Prostate gland (tissue), 2 donors: ENCODE results near the gene AOAH. TPM values are rescaled to one million over a fixed set of nuclear protein-coding genes. Genes with fewer than 3 reads are reported as not detected.

Source experiments
- DNase-seq: peaks from one replicate; pipeline ENCODE4 v3.0.0-alpha.2; 2019; ENCODE audit warnings: low spot score
- H3K27ac ChIP-seq, 2 donors: fragments of 200-600 bp; sonication (generic); 2 replicates each; pipeline ENCODE4 v1.5.1; 2017 to 2019
- H3K27me3 ChIP-seq: fragments of 200-600 bp; sonication (generic); replicated peaks from 2 replicates; pipeline ENCODE4 v1.5.1; 2019; ENCODE audit not compliant: insufficient read depth
- H3K36me3 ChIP-seq, 2 donors: fragments of 200-600 bp; sonication (generic); 1 replicate in 1 of 2; 2 replicates in 1 of 2; pipeline versions ENCODE4 v1.5.1 to v1.8.1; 2017 to 2019
- H3K4me1 ChIP-seq: fragments of 200-600 bp; sonication (generic); replicated peaks from 2 replicates; pipeline ENCODE4 v1.5.1; 2019
- H3K4me3 ChIP-seq, 2 donors: fragments of 200-600 bp; sonication (generic); 2 replicates each; pipeline ENCODE4 v1.5.1; 2017 to 2019
- H3K9me3 ChIP-seq: fragments of 200-600 bp; sonication (generic); 2 replicates; pipeline ENCODE4 v1.5.1; 2017
- CTCF ChIP-seq, 4 experiments: fragments of 200-600 bp in 2 of 4; fragments of 450-650 bp in 2 of 4; sonication (generic) in 2 of 4; IDR thresholded peaks; 1 replicate in 3 of 4; 2 replicates in 1 of 4; pipeline ENCODE4 v1.5.1; 2016 to 2019; ENCODE audit warnings: antibody characterized with exemption in 4 of 4, mild to moderate bottlenecking in 2 of 4, moderate library complexity in 2 of 4
- POLR2A ChIP-seq: fragments of 450-650 bp; IDR thresholded peaks from one replicate; pipeline ENCODE4 v1.6.1; 2016; ENCODE audit warnings: antibody characterized with exemption, mild to moderate bottlenecking
- POLR2AphosphoS5 ChIP-seq: sonication (generic); formaldehyde crosslinking; IDR thresholded peaks from one replicate; pipeline ENCODE4 v1.6.1; 2017; ENCODE audit warnings: antibody characterized with exemption
- WGBS: methylation state at CpG from one replicate; pipeline ENCODE4 v1.1.5; 2018; 5-methylcytosine and 5-hydroxymethylcytosine counted together
- intact Hi-C: fragments of 100-400 bp; cut with DNase I; formaldehyde crosslinking; loops from one replicate; pipeline ENCODE4 v1.14.2; 2022
- total RNA-seq, 2 donors: library from RNA; depleted of rRNA; stranded (reverse); fragments of >200 nt; gene quantifications; one replicate each; pipeline ENCODE4 v1.1.0, GENCODE V29; 2016

The AOAH gene
- total RNA-seq, 2 donors from 2014 or later, result 4.1 to 4.8 TPM

GRCh38 chr7:36530456-36530855 is 193.8 kb downstream of the AOAH start:
- Histone ChIP-seq H3K27me3 (no peaks in the 10 kb centered on the region), H3K4me1 (no peaks in the 10 kb centered on the region), H3K4me3 (no peak overlapping the region), H3K27ac (no peak overlapping the region), H3K9me3 (no peaks in the 10 kb centered on the region), H3K36me3 (no peaks in the 10 kb centered on the region)
- TF ChIP-seq POLR2AphosphoS5, result no peak
- TF ChIP-seq POLR2A, result no peak
- no peak for TF ChIP-seq CTCF (IDR thresholded peaks at IDR 0.05)
- intact Hi-C loops, result no loop called here
- 95% methylated on average over 2 of the region's 2 CpGs for WGBS
- DNase-seq, result no peak

GRCh38 chr7:36527549-36527913 is 196.8 kb downstream of the AOAH start:
- no peak overlapping the region for H3K27ac ChIP-seq
- no peaks in the 10 kb centered on the region for H3K36me3 ChIP-seq
- no peaks in the 10 kb centered on the region for H3K9me3 ChIP-seq
- no peaks in the 10 kb centered on the region for H3K4me1 ChIP-seq
- TF ChIP-seq CTCF (IDR thresholded peaks at IDR 0.05) (no peak), POLR2AphosphoS5 (no peak), POLR2A (no peak)
- WGBS, result 91% methylated on average over 6 of the region's 6 CpGs
- no peaks in the 10 kb centered on the region for H3K27me3 ChIP-seq
- H3K4me3 ChIP-seq, result no peak overlapping the region
- intact Hi-C loops, result no loop called here
- DNase-seq, result no peak

- H3K27ac ChIP-seq, result no peak overlapping the region
- TF ChIP-seq CTCF (IDR thresholded peaks at IDR 0.05) (no peak), POLR2AphosphoS5 (no peak)
- intact Hi-C loops, result no loop called here
- no peak overlapping the region for H3K4me3 ChIP-seq
- H3K27me3 ChIP-seq, result no peaks in the 10 kb centered on the region
- no peaks in the 10 kb centered on the region for H3K36me3 ChIP-seq
- no peaks in the 10 kb centered on the region for H3K9me3 ChIP-seq
- 65% methylated on average over 3 of the region's 3 CpGs for WGBS
- DNase-seq, result no peak
- H3K4me1 ChIP-seq, result no peaks in the 10 kb centered on the region
These were observed 197.3 kb downstream of the AOAH start for GRCh38 chr7:36526863-36527548.

GRCh38 chr7:36523371-36524101 is 200.8 kb downstream of the AOAH start:
- Histone ChIP-seq H3K27ac (no peak overlapping the region), H3K9me3 (no peaks in the 10 kb centered on the region), H3K4me1 (no peaks in the 10 kb centered on the region), H3K4me3 (no peak overlapping the region), H3K27me3 (no peaks in the 10 kb centered on the region), H3K36me3 (no peaks in the 10 kb centered on the region)
- WGBS, result 63% methylated on average over 6 of the region's 6 CpGs
- intact Hi-C loops, result no loop called here
- DNase-seq, result peak; percentile 8
- TF ChIP-seq POLR2AphosphoS5, result no peak
- TF ChIP-seq CTCF (IDR thresholded peaks at IDR 0.05), result no peak
- no peak for TF ChIP-seq POLR2A
